PC-3 (cell line): Measurements from ENCODE around the gene CDKL5. TPM values are rescaled to one million over a fixed set of nuclear protein-coding genes. Genes with fewer than 3 reads are reported as not detected.

Experiments used
- ATAC-seq: fragments of 200-7000 bp; cut with Tn5 transposase; 2 replicates; pipeline ENCODE4 v1.9.1; 2020; ENCODE audit warnings: mild to moderate bottlenecking, moderate library complexity
- BruUV-seq: library from RNA; stranded (reverse); fragments of 400-500 nt; replicated peaks from 2 replicates; lab custom pipeline; 2021; lab: Mats Ljungman, UMichigan
- CTCF ChIA-PET: fragments of 300-600 bp; sonication (Branson Sonifier 250); formaldehyde crosslinking; loops from one replicate; lab custom pipeline; 2022; ENCODE audit warnings: antibody characterized with exemption; lab: Charles Lee
- POLR2A ChIA-PET: fragments of 300-600 bp; sonication (Branson Sonifier 250); formaldehyde crosslinking; loops from one replicate; lab custom pipeline; 2022; ENCODE audit warnings: antibody characterized with exemption; ENCODE audit not compliant: unreplicated experiment; lab: Charles Lee
- DNase-seq: peaks from one replicate; pipeline ENCODE4 v3.0.0-alpha.2; 2015
- H2AFZ ChIP-seq: fragments of 300-600 bp; sonication (generic); 2 replicates; pipeline ENCODE4 v1.6.0; 2016; ENCODE audit warnings: antibody characterized with exemption, low read length
- H3F3A ChIP-seq: fragments of 300-600 bp; sonication (generic); one replicate; pipeline ENCODE4 v1.6.0; 2017; ENCODE audit warnings: antibody characterized with exemption, low read length, control low read depth, mild to moderate bottlenecking; ENCODE audit not compliant: unreplicated experiment
- H3K27ac ChIP-seq: fragments of 300-600 bp; sonication (generic); 2 replicates; pipeline ENCODE4 v1.5.1; 2016; ENCODE audit warnings: mild to moderate bottlenecking, low read length
- H3K27me3 ChIP-seq: fragments of 300-600 bp; sonication (generic); 2 replicates; pipeline ENCODE4 v1.6.1; 2016; ENCODE audit warnings: low read length, mixed read lengths
- H3K36me3 ChIP-seq: fragments of 300-600 bp; sonication (generic); 2 replicates; pipeline ENCODE4 v1.6.1; 2016; ENCODE audit warnings: low read depth, mixed run types, low read length, mixed read lengths
- H3K4me1 ChIP-seq: fragments of 300-600 bp; sonication (generic); 2 replicates; pipeline ENCODE4 v1.5.1; 2016; ENCODE audit warnings: low read length; ENCODE audit not compliant: insufficient read depth
- H3K4me2 ChIP-seq: fragments of 300-600 bp; sonication (generic); 2 replicates; pipeline ENCODE4 v1.6.0; 2016; ENCODE audit warnings: low read length
- H3K4me3 ChIP-seq: fragments of 300-600 bp; sonication (generic); 2 replicates; pipeline ENCODE4 v1.5.1; 2016; ENCODE audit warnings: mild to moderate bottlenecking, low read length, mixed read lengths
- H3K79me2 ChIP-seq: fragments of 300-600 bp; sonication (generic); 2 replicates; pipeline ENCODE4 v1.6.1; 2017; ENCODE audit warnings: low read length, mixed read lengths
- H3K9ac ChIP-seq: fragments of 300-600 bp; sonication (generic); 2 replicates; pipeline ENCODE4 v1.6.0; 2016; ENCODE audit warnings: mild to moderate bottlenecking, low read length
- H3K9me2 ChIP-seq: fragments of 300-600 bp; sonication (generic); replicated peaks from 2 replicates; pipeline ENCODE4 v1.6.1; 2016; ENCODE audit warnings: mixed run types, low read length, mixed read lengths
- H3K9me3 ChIP-seq: fragments of 300-600 bp; sonication (generic); 2 replicates; pipeline ENCODE4 v1.6.1; 2016; ENCODE audit warnings: low read length, mixed read lengths
- H4K20me1 ChIP-seq: fragments of 300-600 bp; sonication (generic); 2 replicates; pipeline ENCODE4 v1.6.1; 2016; ENCODE audit warnings: low read length, mixed read lengths
- EZH2 ChIP-seq: fragments of 300-600 bp; sonication (generic); IDR thresholded peaks from one replicate; pipeline ENCODE4 v1.6.1; 2017; ENCODE audit warnings: antibody characterized with exemption, mild to moderate bottlenecking, low read length; ENCODE audit not compliant: unreplicated experiment
- EZH2phosphoT487 ChIP-seq: fragments of 300-600 bp; sonication (generic); IDR thresholded peaks from 2 replicates; pipeline ENCODE4 v1.6.1; 2018; ENCODE audit warnings: mild to moderate bottlenecking, antibody characterized with exemption, low read length, borderline replicate concordance
- intact Hi-C: fragments of 100-400 bp; cut with micrococcal nuclease; formaldehyde crosslinking; loops from 2 replicates; pipeline ENCODE4 v1.9.0; 2023
- total RNA-seq: library from RNA; depleted of rRNA; stranded (reverse); fragments of >200 nt; gene quantifications from 2 replicates; pipeline ENCODE4 v1.2.3, GENCODE V29; 2014
- TF ChIP-seq, protein P1 (sequence below): fragments of 300-600 bp; sonication (generic); conservative IDR thresholded peaks from 2 replicates; pipeline ENCODE4 v1.5.1; 2017; ENCODE audit warnings: antibody characterized with exemption, low read depth, mild to moderate bottlenecking, low read length

CDKL5 gene
- total RNA-seq, 1 experiment from 2014 or later = 2.9 TPM

DNA sequence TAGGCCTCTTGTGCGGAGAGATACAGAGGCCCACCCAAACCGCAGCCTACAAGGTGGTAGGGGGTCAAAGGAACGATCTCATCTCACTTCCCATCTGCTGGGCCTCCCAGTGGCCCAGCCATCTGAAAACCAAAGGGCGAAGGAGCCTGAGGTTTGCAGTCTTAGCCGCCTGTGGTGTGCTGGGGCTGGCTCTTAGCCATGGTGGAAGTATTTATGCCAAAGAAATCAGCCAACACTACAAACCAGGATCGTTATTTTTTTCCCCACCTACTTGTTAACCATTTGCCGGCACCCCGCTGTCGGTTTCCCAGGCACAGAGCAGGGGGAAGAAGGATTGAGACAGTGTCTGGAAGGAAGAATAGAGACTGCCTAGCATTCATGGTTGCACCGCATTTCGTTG lies 30.9 kb upstream of the CDKL5 start:
- ChIA-PET CTCF (no interaction called here), POLR2A (no interaction called here)
- no peak for TF ChIP-seq EZH2phosphoT487
- Histone ChIP-seq H3K9me2 (no peaks in the 10 kb centered on the region), H3K9ac (no peak overlapping the region), H3K79me2 (no peaks in the 10 kb centered on the region), H3K4me2 (no peak overlapping the region), H3K27ac (no peak overlapping the region), H3K4me3 (no peak overlapping the region), H3K9me3 (no peaks in the 10 kb centered on the region), H2AFZ (no peak overlapping the region), H3K4me1 (no peaks in the 10 kb centered on the region), H3K36me3 (no peaks in the 10 kb centered on the region), H3F3A (no peaks in the 10 kb centered on the region), H4K20me1 (no peaks in the 10 kb centered on the region), H3K27me3 (no peaks in the 10 kb centered on the region)
- intact Hi-C loops = loop anchor here (5.0 kb wide), 2 partner anchors 493 to 613 kb away; no protein-coding TSS in a partner anchor
- ATAC-seq = no peak
- BruUV-seq = no TSS peak
- no peak for DNase-seq

DNA sequence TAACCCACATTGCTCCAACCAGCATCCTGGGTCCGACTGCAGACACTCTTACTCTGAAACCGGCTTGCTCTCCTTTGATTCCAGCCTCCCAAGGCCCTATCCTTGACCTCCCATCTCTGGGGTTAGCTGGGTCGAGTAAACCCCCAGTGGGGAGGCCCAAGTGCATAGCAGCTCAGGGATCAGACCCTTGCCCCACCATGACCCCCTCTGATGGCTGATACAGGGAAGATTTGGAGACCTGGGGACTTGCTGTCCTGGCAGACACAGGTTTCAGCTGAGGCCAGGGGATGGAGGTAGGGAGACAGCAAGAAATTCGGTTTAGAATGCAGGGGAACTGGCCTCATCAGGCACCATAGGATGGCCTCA lies 23.6 kb upstream of the CDKL5 start:
- intact Hi-C loops = no loop called here
- Histone ChIP-seq H3K36me3 (no peaks in the 10 kb centered on the region), H3K79me2 (no peaks in the 10 kb centered on the region), H3K27me3 (no peaks in the 10 kb centered on the region), H3K9me3 (no peaks in the 10 kb centered on the region), H3K4me3 (no peak overlapping the region), H3K4me2 (no peak overlapping the region), H3K27ac (no peak overlapping the region), H3K9ac (no peak overlapping the region), H3F3A (no peaks in the 10 kb centered on the region), H2AFZ (no peak overlapping the region), H4K20me1 (no peaks in the 10 kb centered on the region), H3K9me2 (no peaks in the 10 kb centered on the region), H3K4me1 (peaks cover 10% of the 10 kb centered on the region; the same call in 1 of the 2 replicates)
- ChIA-PET CTCF (no interaction called here), POLR2A (no interaction called here)
- DNase-seq = no peak
- ATAC-seq = no peak
- TF ChIP-seq EZH2 (no peak), EZH2phosphoT487 (no peak)
- TF ChIP-seq, protein P1, sequence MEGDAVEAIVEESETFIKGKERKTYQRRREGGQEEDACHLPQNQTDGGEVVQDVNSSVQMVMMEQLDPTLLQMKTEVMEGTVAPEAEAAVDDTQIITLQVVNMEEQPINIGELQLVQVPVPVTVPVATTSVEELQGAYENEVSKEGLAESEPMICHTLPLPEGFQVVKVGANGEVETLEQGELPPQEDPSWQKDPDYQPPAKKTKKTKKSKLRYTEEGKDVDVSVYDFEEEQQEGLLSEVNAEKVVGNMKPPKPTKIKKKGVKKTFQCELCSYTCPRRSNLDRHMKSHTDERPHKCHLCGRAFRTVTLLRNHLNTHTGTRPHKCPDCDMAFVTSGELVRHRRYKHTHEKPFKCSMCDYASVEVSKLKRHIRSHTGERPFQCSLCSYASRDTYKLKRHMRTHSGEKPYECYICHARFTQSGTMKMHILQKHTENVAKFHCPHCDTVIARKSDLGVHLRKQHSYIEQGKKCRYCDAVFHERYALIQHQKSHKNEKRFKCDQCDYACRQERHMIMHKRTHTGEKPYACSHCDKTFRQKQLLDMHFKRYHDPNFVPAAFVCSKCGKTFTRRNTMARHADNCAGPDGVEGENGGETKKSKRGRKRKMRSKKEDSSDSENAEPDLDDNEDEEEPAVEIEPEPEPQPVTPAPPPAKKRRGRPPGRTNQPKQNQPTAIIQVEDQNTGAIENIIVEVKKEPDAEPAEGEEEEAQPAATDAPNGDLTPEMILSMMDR = no peak
- BruUV-seq = no TSS peak

DNA sequence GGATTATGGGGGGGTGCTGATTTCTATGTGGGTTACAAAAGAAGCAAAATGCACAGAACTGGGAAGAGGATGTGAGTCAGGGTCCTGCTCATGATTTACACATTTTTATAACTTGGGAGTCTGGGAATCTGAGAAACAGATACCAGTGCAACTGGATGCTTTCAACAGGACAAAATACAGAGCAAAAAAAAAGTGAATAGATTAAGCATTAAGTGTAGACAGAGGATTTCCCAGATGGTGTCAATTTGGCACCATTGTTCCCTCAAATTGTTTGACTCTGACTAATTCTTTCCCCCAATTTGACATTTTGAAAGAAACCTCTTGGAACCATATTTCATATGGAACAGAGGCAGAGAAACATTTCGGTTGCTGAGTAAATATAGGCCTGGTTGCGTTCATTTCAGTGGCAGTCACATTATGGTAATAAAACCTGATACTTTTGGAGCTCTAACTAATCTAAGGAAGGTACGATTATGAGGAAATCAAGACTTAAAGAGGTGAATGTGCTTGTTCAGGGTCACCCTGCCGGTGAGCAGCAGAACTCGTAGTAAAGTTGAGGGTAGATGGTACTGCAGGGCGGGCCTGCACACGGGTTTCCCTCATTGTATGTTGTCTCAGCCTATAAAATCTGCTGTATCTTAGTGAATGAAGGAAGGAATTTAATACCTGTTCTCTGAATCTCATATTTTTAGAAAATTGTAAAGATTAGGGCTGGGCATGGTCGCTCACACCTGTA lies 18.7 kb upstream of the CDKL5 start:
- Histone ChIP-seq H3K9me3 (no peaks in the 10 kb centered on the region), H3K4me3 (no peak overlapping the region), H2AFZ (peak overlapping the region; percentile 37), H3K36me3 (no peaks in the 10 kb centered on the region), H3K27me3 (no peaks in the 10 kb centered on the region), H3K4me1 (peaks cover 15% of the 10 kb centered on the region; the same call in 1 of the 2 replicates), H3K9ac (peak overlapping the region; percentile 43), H3K27ac (peak overlapping the region; percentile 86), H3K9me2 (no peaks in the 10 kb centered on the region), H4K20me1 (no peaks in the 10 kb centered on the region), H3K79me2 (no peaks in the 10 kb centered on the region), H3F3A (no peaks in the 10 kb centered on the region), H3K4me2 (peak overlapping the region; percentile 60)
- ChIA-PET POLR2A (no interaction called here), CTCF (no interaction called here)
- BruUV-seq = no TSS peak
- ATAC-seq = peak; percentile 80
- intact Hi-C loops = no loop called here
- TF ChIP-seq, protein P1 = peak; percentile 24
- no peak for TF ChIP-seq EZH2phosphoT487
- DNase-seq = peak; percentile 53
